Measurements from ENCODE around the gene MME. TPM values are rescaled to one million over a fixed set of nuclear protein-coding genes. Genes with fewer than 3 reads are reported as not detected.

Gene MME
- total RNA-seq, 2 experiments from 2014 or later = 0.06 to 0.17 TPM

- H3K9me3 Mint-ChIP-seq = peaks cover 2% of the 10 kb centered on the region
- H3K4me3 Mint-ChIP-seq = no peak overlapping the region
- H3K4me1 Mint-ChIP-seq = no peaks in the 10 kb centered on the region
- H3K36me3 Mint-ChIP-seq = no peaks in the 10 kb centered on the region
- no peak overlapping the region for H3K27ac Mint-ChIP-seq
- POLR2A ChIA-PET = no interaction called here
- no peaks in the 10 kb centered on the region for H3K27me3 Mint-ChIP-seq
- no peak for ATAC-seq (ENCODE audit: low read depth)
- DNase-seq = no peak
These were observed 10.4 kb upstream of the MME start for GRCh38 chr3:155069729-155070128.

- no peaks in the 10 kb centered on the region for H3K36me3 Mint-ChIP-seq
- H3K9me3 Mint-ChIP-seq = peaks cover 2% of the 10 kb centered on the region
- POLR2A ChIA-PET = no interaction called here
- H3K27me3 Mint-ChIP-seq = no peaks in the 10 kb centered on the region
- DNase-seq = no peak
- no peaks in the 10 kb centered on the region for H3K4me1 Mint-ChIP-seq
- ATAC-seq (ENCODE audit: low read depth) = no peak
- no peak overlapping the region for H3K4me3 Mint-ChIP-seq
- H3K27ac Mint-ChIP-seq = no peak overlapping the region
These were observed 9.8 kb upstream of the MME start for GRCh38 chr3:155070316-155070715.

GRCh38 chr3:155070932-155071387, 9.2 kb upstream of the MME start:
- DNase-seq (no peak), ATAC-seq (ENCODE audit: low read depth) (no peak)
- POLR2A ChIA-PET = no interaction called here
- H3K4me1 Mint-ChIP-seq = no peaks in the 10 kb centered on the region
- no peaks in the 10 kb centered on the region for H3K27me3 Mint-ChIP-seq
- no peak overlapping the region for H3K27ac Mint-ChIP-seq
- H3K36me3 Mint-ChIP-seq = no peaks in the 10 kb centered on the region
- peaks cover 4% of the 10 kb centered on the region for H3K9me3 Mint-ChIP-seq
- H3K4me3 Mint-ChIP-seq = no peak overlapping the region

GRCh38 chr3:155075200-155075599, 4.9 kb upstream of the MME start:
- H3K27ac Mint-ChIP-seq = no peak overlapping the region

GRCh38 chr3:155076888-155077287, 3.2 kb upstream of the MME start:
- Mint-ChIP-seq H3K9me3 (peaks cover 4% of the 10 kb centered on the region), H3K4me1 (peaks cover 6% of the 10 kb centered on the region), H3K27me3 (peaks cover 34% of the 10 kb centered on the region), H3K27ac (no peak overlapping the region), H3K4me3 (no peak overlapping the region), H3K36me3 (no peaks in the 10 kb centered on the region)
- POLR2A ChIA-PET = interaction anchor here (0.6 kb wide), 1 partner anchor 21 kb away, joined by 3 read pairs; no protein-coding TSS in a partner anchor
- ATAC-seq (ENCODE audit: low read depth) = no peak
- no peak for DNase-seq

More at GRCh38 chr3:155075200-155075599, 4.9 kb upstream of the MME start:
- Mint-ChIP-seq H3K36me3 (no peaks in the 10 kb centered on the region), H3K4me3 (no peak overlapping the region), H3K9me3 (peaks cover 4% of the 10 kb centered on the region), H3K4me1 (peaks cover 4% of the 10 kb centered on the region), H3K27me3 (peaks cover 22% of the 10 kb centered on the region)
- ATAC-seq (ENCODE audit: low read depth) (no peak), DNase-seq (no peak)
- POLR2A ChIA-PET = no interaction called here

- no peak overlapping the region for H3K27ac Mint-ChIP-seq
- H3K36me3 Mint-ChIP-seq = no peaks in the 10 kb centered on the region
- H3K4me1 Mint-ChIP-seq = peaks cover 6% of the 10 kb centered on the region
- peak overlapping the region; percentile 45 for H3K4me3 Mint-ChIP-seq
- no peak for DNase-seq
- peaks cover 2% of the 10 kb centered on the region for H3K9me3 Mint-ChIP-seq
- POLR2A ChIA-PET = no interaction called here
- ATAC-seq (ENCODE audit: low read depth) = no peak
- peaks cover 43% of the 10 kb centered on the region for H3K27me3 Mint-ChIP-seq
These were observed 1.2 kb upstream of the MME start for GRCh38 chr3:155078711-155079467.

GRCh38 chr3:155079468-155079745, 712 bp upstream of the MME start:
- H3K4me3 Mint-ChIP-seq = no peak overlapping the region
- H3K36me3 Mint-ChIP-seq = no peaks in the 10 kb centered on the region
- peaks cover 6% of the 10 kb centered on the region for H3K4me1 Mint-ChIP-seq
- H3K27ac Mint-ChIP-seq = no peak overlapping the region
- H3K27me3 Mint-ChIP-seq = peaks cover 44% of the 10 kb centered on the region
- DNase-seq (no peak), ATAC-seq (ENCODE audit: low read depth) (no peak)
- POLR2A ChIA-PET = no interaction called here
- H3K9me3 Mint-ChIP-seq = peaks cover 2% of the 10 kb centered on the region

- POLR2A ChIA-PET = no interaction called here
- Mint-ChIP-seq H3K4me3 (no peak overlapping the region), H3K4me1 (peaks cover 6% of the 10 kb centered on the region), H3K9me3 (peaks cover 2% of the 10 kb centered on the region), H3K27me3 (peaks cover 44% of the 10 kb centered on the region), H3K27ac (no peak overlapping the region), H3K36me3 (no peaks in the 10 kb centered on the region)
- no peak for DNase-seq
- ATAC-seq (ENCODE audit: low read depth) = no peak
These were observed 573 bp downstream of the MME start for GRCh38 chr3:155080692-155081091.

GRCh38 chr3:155083313-155083905, 3.3 kb downstream of the MME start:
- ATAC-seq (ENCODE audit: low read depth) (no peak), DNase-seq (no peak)
- Mint-ChIP-seq H3K9me3 (no peaks in the 10 kb centered on the region), H3K4me1 (peaks cover 6% of the 10 kb centered on the region), H3K36me3 (no peaks in the 10 kb centered on the region), H3K27me3 (peaks cover 35% of the 10 kb centered on the region), H3K27ac (no peak overlapping the region), H3K4me3 (no peak overlapping the region)
- POLR2A ChIA-PET = no interaction called here

GRCh38 chr3:155084567-155084966, 4.4 kb downstream of the MME start:
- Mint-ChIP-seq H3K4me3 (no peak overlapping the region), H3K9me3 (no peaks in the 10 kb centered on the region), H3K27me3 (peaks cover 25% of the 10 kb centered on the region), H3K36me3 (no peaks in the 10 kb centered on the region), H3K4me1 (peaks cover 3% of the 10 kb centered on the region), H3K27ac (no peak overlapping the region)
- POLR2A ChIA-PET = no interaction called here
- ATAC-seq (ENCODE audit: low read depth) (no peak), DNase-seq (no peak)

GRCh38 chr3:155086051-155086450, 5.9 kb downstream of the MME start:
- DNase-seq = no peak
- H3K4me1 Mint-ChIP-seq = no peaks in the 10 kb centered on the region
- no peaks in the 10 kb centered on the region for H3K9me3 Mint-ChIP-seq
- no peak overlapping the region for H3K27ac Mint-ChIP-seq
- ATAC-seq (ENCODE audit: low read depth) = no peak
- H3K4me3 Mint-ChIP-seq = no peak overlapping the region
- POLR2A ChIA-PET = no interaction called here
- H3K36me3 Mint-ChIP-seq = no peaks in the 10 kb centered on the region
- H3K27me3 Mint-ChIP-seq = peaks cover 14% of the 10 kb centered on the region

- DNase-seq (no peak), ATAC-seq (ENCODE audit: low read depth) (no peak)
- Mint-ChIP-seq H3K27me3 (peaks cover 1% of the 10 kb centered on the region), H3K4me3 (no peak overlapping the region), H3K4me1 (no peaks in the 10 kb centered on the region), H3K27ac (no peak overlapping the region), H3K36me3 (no peaks in the 10 kb centered on the region), H3K9me3 (no peaks in the 10 kb centered on the region)
- POLR2A ChIA-PET = no interaction called here
These were observed 8.7 kb downstream of the MME start for GRCh38 chr3:155088706-155089345.

GRCh38 chr3:155089495-155089894, 9.4 kb downstream of the MME start:
- ATAC-seq (ENCODE audit: low read depth) = no peak
- no peaks in the 10 kb centered on the region for H3K4me1 Mint-ChIP-seq
- POLR2A ChIA-PET = no interaction called here

GRCh38 chr3:155093261-155093660, 13.1 kb downstream of the MME start:
- ATAC-seq (ENCODE audit: low read depth) (no peak), DNase-seq (no peak)
- no peaks in the 10 kb centered on the region for H3K27me3 Mint-ChIP-seq
- no peak overlapping the region for H3K4me3 Mint-ChIP-seq
- peaks cover 2% of the 10 kb centered on the region for H3K9me3 Mint-ChIP-seq
- POLR2A ChIA-PET = no interaction called here
- no peak overlapping the region for H3K27ac Mint-ChIP-seq
- H3K4me1 Mint-ChIP-seq = no peaks in the 10 kb centered on the region
- no peaks in the 10 kb centered on the region for H3K36me3 Mint-ChIP-seq

More at GRCh38 chr3:155089495-155089894, 9.4 kb downstream of the MME start:
- no peaks in the 10 kb centered on the region for H3K9me3 Mint-ChIP-seq
- DNase-seq = no peak
- H3K4me3 Mint-ChIP-seq = no peak overlapping the region
- no peak overlapping the region for H3K27ac Mint-ChIP-seq
- H3K27me3 Mint-ChIP-seq = no peaks in the 10 kb centered on the region
- H3K36me3 Mint-ChIP-seq = no peaks in the 10 kb centered on the region

Data from activated naive CD8-positive, alpha-beta T cell treated with anti-CD3 and anti-CD28 coated beads, Interleukin-2, amount 10 ng/mL, durations not matched to agents 7 days and 5 days (primary cell).